Body of pancreas (tissue), 4 donors: Measurements from ENCODE around the gene TFDP1. TPM values are rescaled to one million over a fixed set of nuclear protein-coding genes. Genes with fewer than 3 reads are reported as not detected.
A peak's percentile ranks its signal among the peaks of the same experiment; 100 is the strongest.

Experiments used
- ATAC-seq: fragments of 150-250 bp; one replicate; pipeline ENCODE4 v1.9.1; 2016
- DNase-seq, 4 donors: peaks; one replicate each; pipeline ENCODE4 v3.0.0-alpha.2; 2019
- H3K27ac ChIP-seq, 4 donors: fragments of 200-600 bp; sonication (generic); 1 replicate in 3 of 4; 2 replicates in 1 of 4; pipeline versions ENCODE4 v1.5.1 to v1.6.1; 2016 to 2019; ENCODE audit warnings: mild to moderate bottlenecking in 1 of 4, mixed read lengths in 1 of 4, moderate library complexity in 1 of 4
- H3K27me3 ChIP-seq, 2 donors: fragments of 200-600 bp; sonication (generic); one replicate each; pipeline ENCODE4 v1.6.0; 2016; ENCODE audit warnings: mild to moderate bottlenecking in 1 of 2
- H3K36me3 ChIP-seq, 2 donors: fragments of 200-600 bp; sonication (generic); replicated peaks in 1 of 2; 2 replicates each; pipeline ENCODE4 v1.5.1; 2016; ENCODE audit warnings: low read depth in 2 of 2; ENCODE audit not compliant: insufficient read depth in 1 of 2
- H3K4me1 ChIP-seq: fragments of 200-600 bp; sonication (generic); one replicate; pipeline ENCODE4 v1.6.0; 2016
- H3K4me3 ChIP-seq, 2 donors: fragments of 200-600 bp; sonication (generic); 1 replicate in 1 of 2; 2 replicates in 1 of 2; pipeline ENCODE4 v1.5.1; 2016 to 2019
- H3K9me3 ChIP-seq, 3 donors: fragments of 200-600 bp; sonication (generic); 1 replicate in 2 of 3; 2 replicates in 1 of 3; pipeline ENCODE4 v1.5.1; 2016
- CTCF ChIP-seq, 7 experiments: fragments of 450-650 bp in 4 of 7; fragments of 200-600 bp in 3 of 7; sonication (generic) in 3 of 7; IDR thresholded peaks; one replicate each; pipeline ENCODE4 v1.5.1; 2016 to 2019; ENCODE audit warnings: antibody characterized with exemption in 7 of 7
- POLR2A ChIP-seq, 3 donors: fragments of 450-650 bp; IDR thresholded peaks; one replicate each; pipeline ENCODE4 v1.6.1; 2016; ENCODE audit warnings: antibody characterized with exemption in 3 of 3, mild to moderate bottlenecking in 2 of 3
- WGBS, 2 donors: methylation state at CpG; one replicate each; pipeline ENCODE4 v1.1.5; 2017; 5-methylcytosine and 5-hydroxymethylcytosine counted together
- intact Hi-C: fragments of 100-400 bp; cut with DNase I; formaldehyde crosslinking; loops from one replicate; pipeline ENCODE4 v1.15.1; 2023
- total RNA-seq, 2 donors: library from RNA; depleted of rRNA; stranded (reverse); fragments of >200 nt; gene quantifications; one replicate each; pipeline ENCODE4 v1.1.0, GENCODE V29; 2016

Gene TFDP1
- total RNA-seq, 2 donors from 2014 or later = 16.5 to 22.8 TPM

- Histone ChIP-seq H3K36me3 (peaks cover 0 to 28% of the 10 kb centered on the region in 2 donors), H3K4me3 (no peak overlapping the region), H3K27me3 (no peaks in the 10 kb centered on the region), H3K27ac (no peak overlapping the region), H3K4me1 (no peaks in the 10 kb centered on the region), H3K9me3 (no peaks in the 10 kb centered on the region)
- 93% methylated on average over 8 of the region's 8 CpGs for WGBS, 2 donors
- intact Hi-C loops = no loop called here
- TF ChIP-seq CTCF (IDR thresholded peaks at IDR 0.05) (no peak), POLR2A (IDR thresholded peaks at IDR 0.05) (no peak)
- ATAC-seq (no peak), DNase-seq (peak in 1 of 4 donors; percentile 6)
Observed at GRCh38 chr13:113638806-113639205, 54.3 kb downstream of the TFDP1 start.

GRCh38 chr13:113639616-113640262 lies 55.2 kb downstream of the TFDP1 start:
- no peak for TF ChIP-seq CTCF (IDR thresholded peaks at IDR 0.05)
- WGBS, 2 donors = 95 to 98% methylated on average over 27 of the region's 27 CpGs

GRCh38 chr13:113641426-113641825 lies 56.9 kb downstream of the TFDP1 start:
- intact Hi-C loops = no loop called here
- Histone ChIP-seq H3K27ac (no peak overlapping the region), H3K4me3 (no peak overlapping the region), H3K4me1 (peaks cover under 1% of the 10 kb centered on the region), H3K27me3 (no peaks in the 10 kb centered on the region), H3K9me3 (no peaks in the 10 kb centered on the region), H3K36me3 (peaks cover 0 to 16% of the 10 kb centered on the region in 2 donors)
- TF ChIP-seq CTCF (IDR thresholded peaks at IDR 0.05) (no peak), POLR2A (IDR thresholded peaks at IDR 0.05) (no peak)
- 80 to 81% methylated on average over 7 of the region's 7 CpGs for WGBS, 2 donors
- DNase-seq (peak in 2 of 4 donors; percentile 1 to 5), ATAC-seq (no peak)

More at GRCh38 chr13:113639616-113640262, 55.2 kb downstream of the TFDP1 start:
- Histone ChIP-seq H3K9me3 (no peaks in the 10 kb centered on the region), H3K4me3 (no peak overlapping the region), H3K36me3 (peaks cover 0 to 24% of the 10 kb centered on the region in 2 donors), H3K27ac (no peak overlapping the region), H3K27me3 (no peaks in the 10 kb centered on the region), H3K4me1 (no peaks in the 10 kb centered on the region)
- intact Hi-C loops = no loop called here
- peak in 2 of 4 donors; percentile 2 to 5 for DNase-seq
- no peak for ATAC-seq

- Histone ChIP-seq H3K27me3 (no peaks in the 10 kb centered on the region), H3K27ac (no peak overlapping the region), H3K9me3 (no peaks in the 10 kb centered on the region), H3K4me3 (no peak overlapping the region), H3K36me3 (peaks cover 0 to 11% of the 10 kb centered on the region in 2 donors), H3K4me1 (peaks cover 12% of the 10 kb centered on the region)
- intact Hi-C loops = no loop called here
- WGBS, 2 donors = 97 to 99% methylated on average over 2 of the region's 2 CpGs
- no peak for DNase-seq
- TF ChIP-seq CTCF (IDR thresholded peaks at IDR 0.05) (no peak), POLR2A (IDR thresholded peaks at IDR 0.05) (no peak)
- ATAC-seq = no peak
Observed at GRCh38 chr13:113642563-113642962, 58.0 kb downstream of the TFDP1 start.

GRCh38 chr13:113643593-113643992 lies 59.0 kb downstream of the TFDP1 start:
- Histone ChIP-seq H3K9me3 (no peaks in the 10 kb centered on the region), H3K36me3 (peaks cover 0 to 8% of the 10 kb centered on the region in 2 donors), H3K4me3 (no peak overlapping the region), H3K4me1 (peaks cover 16% of the 10 kb centered on the region), H3K27ac (no peak overlapping the region), H3K27me3 (no peaks in the 10 kb centered on the region)
- TF ChIP-seq POLR2A (IDR thresholded peaks at IDR 0.05) (no peak), CTCF (IDR thresholded peaks at IDR 0.05) (no peak)
- 95 to 98% methylated on average over 5 of the region's 5 CpGs for WGBS, 2 donors
- DNase-seq (no peak), ATAC-seq (no peak)
- intact Hi-C loops = no loop called here
